ENCODE measurements around the gene STUB1. TPM values are rescaled to one million over a fixed set of nuclear protein-coding genes. Genes with fewer than 3 reads are reported as not detected.
A peak's percentile ranks its signal among the peaks of the same experiment; 100 is the strongest.

The STUB1 gene
- total RNA-seq, 1 experiment from 2014 or later, result 102 TPM

- Histone ChIP-seq H2AK5ac (ENCODE audit: insufficient read length, low read length) (no peak overlapping the region), H3K23ac (ENCODE audit: insufficient read length, low read depth, low read length) (no peak overlapping the region), H3K9me3 (ENCODE audit: control insufficient read depth, low read depth, low read length) (no peaks in the 10 kb centered on the region), H3K4ac (ENCODE audit: low read depth, low read length) (no peak overlapping the region), H2BK20ac (ENCODE audit: low read depth, low read length, poor library complexity, severe bottlenecking) (no peak overlapping the region), H3K4me2 (ENCODE audit: insufficient read depth, insufficient read length, low read length) (no peak overlapping the region), H2AFZ (ENCODE audit: low read length) (no peak overlapping the region), H3K79me2 (ENCODE audit: insufficient read depth, low read length) (no peaks in the 10 kb centered on the region), H3K4me1 (ENCODE audit: insufficient read depth, low read length) (no peaks in the 10 kb centered on the region; the same call in 1 of the 2 replicates), H4K20me1 (ENCODE audit: control insufficient read depth, insufficient read depth, insufficient read length) (no peaks in the 10 kb centered on the region), H4K91ac (ENCODE audit: insufficient read length, low read depth, low read length) (no peak overlapping the region), H3K27ac (ENCODE audit: insufficient read length, low read depth, low read length) (no peak overlapping the region), H4K5ac (ENCODE audit: insufficient read length, low read depth, low read length) (no peak overlapping the region), H2BK5ac (ENCODE audit: insufficient read length, low read length) (no peak overlapping the region), H3K9ac (ENCODE audit: extremely low read depth, insufficient read length, low read length) (no peak overlapping the region), H3T11ph (ENCODE audit: low read length) (no peak overlapping the region), H3K18ac (ENCODE audit: insufficient read length, low read depth, low read length) (no peak overlapping the region), H3K14ac (ENCODE audit: insufficient read depth, low read length) (no peak overlapping the region), H3K56ac (ENCODE audit: insufficient read length, low read depth, low read length) (no peak overlapping the region), H3K23me2 (ENCODE audit: insufficient read length, low read depth, low read length, poor library complexity, severe bottlenecking) (peaks cover 14% of the 10 kb centered on the region), H2BK120ac (ENCODE audit: low read depth, low read length, poor library complexity, severe bottlenecking) (no peak overlapping the region), H2BK12ac (ENCODE audit: insufficient read length, low read depth, low read length) (no peak overlapping the region), H4K8ac (replicated peaks; ENCODE audit: insufficient read length, low read depth, low read length) (no peak overlapping the region), H3K79me1 (ENCODE audit: insufficient read depth, low read depth, low read length, poor library complexity, severe bottlenecking) (no peaks in the 10 kb centered on the region), H2BK15ac (ENCODE audit: low read depth, low read length) (no peak overlapping the region), H3K27me3 (ENCODE audit: insufficient read depth, low read length) (no peaks in the 10 kb centered on the region)
- DNase-seq, result no peak
- no peaks in the 10 kb centered on the region; the same call in 1 of the 2 replicates for H3K27me3 Mint-ChIP-seq (ENCODE audit: low read depth)
- no peak for TF ChIP-seq CTCF (conservative IDR thresholded peaks at IDR 0.05)
- peak overlapping the region in 1 of 2 experiments; percentile 29; a peak in 1 of 5 replicates for H3K4me3 Mint-ChIP-seq
- no CpG with 5 or more reads among the region's 25 CpGs for WGBS (ENCODE audit: extremely low coverage, insufficient read length, low lambda C conversion rate)
- no peak overlapping the region for H3K27ac Mint-ChIP-seq
- peaks cover 2 to 15% (median 4%) of the 10 kb centered on the region in 3 experiments; a peak in 4 of 7 replicates for H3K36me3 Mint-ChIP-seq (ENCODE audit: insufficient read depth in 1 of 3, low read depth in 3 of 3)
- H3K9me3 Mint-ChIP-seq, result no peaks in the 10 kb centered on the region
- H3K4me1 Mint-ChIP-seq, result peaks cover 2 to 15% of the 10 kb centered on the region in 2 experiments
Measured at GRCh38 chr16:647173-647902, 32.9 kb upstream of the STUB1 start.

Measured in H9 (cell line).